ENCODE results near the gene RYR3.
A peak's percentile ranks its signal among the peaks of the same experiment; 100 is the strongest.
"Not testable (repeated sequence)": the region's sequence is repeated elsewhere in the genome, so short reads cannot be mapped to it uniquely, and the experiment has no call there.

Gene RYR3

GRCh38 chr15:33524274-33524673, 213.5 kb downstream of the RYR3 start:
- no peak for DNase-seq

- no peak for DNase-seq
These were observed 215.8 kb downstream of the RYR3 start for GRCh38 chr15:33526532-33526931.

GRCh38 chr15:33533197-33533596, 222.4 kb downstream of the RYR3 start:
- no peak for DNase-seq

GRCh38 chr15:33534642-33535041, 223.9 kb downstream of the RYR3 start:
- DNase-seq = no peak

- DNase-seq = no peak
These were observed 224.4 kb downstream of the RYR3 start for GRCh38 chr15:33535135-33535534.

GRCh38 chr15:33539825-33540573, 229.2 kb downstream of the RYR3 start:
- DNase-seq = no peak

GRCh38 chr15:33543957-33544356, 233.2 kb downstream of the RYR3 start:
- DNase-seq = no peak

- DNase-seq = no peak
These were observed 235.1 kb downstream of the RYR3 start for GRCh38 chr15:33545866-33546265.

GRCh38 chr15:33547876-33548275, 237.1 kb downstream of the RYR3 start:
- peak; percentile 11 to 14 for DNase-seq

GRCh38 chr15:33551860-33552259, 241.1 kb downstream of the RYR3 start:
- no peak for DNase-seq

- no peak for DNase-seq
These were observed 242.4 kb downstream of the RYR3 start for GRCh38 chr15:33553157-33553556.

GRCh38 chr15:33559207-33559890, 248.6 kb downstream of the RYR3 start:
- no peak for DNase-seq

GRCh38 chr15:33561407-33561806, 250.6 kb downstream of the RYR3 start:
- DNase-seq = no peak

- no peak for DNase-seq
These were observed 251.2 kb downstream of the RYR3 start for GRCh38 chr15:33561967-33562366.

- no peak for DNase-seq
These were observed 254.3 kb downstream of the RYR3 start for GRCh38 chr15:33565094-33565493.

GRCh38 chr15:33567652-33568051, 256.9 kb downstream of the RYR3 start:
- no peak for DNase-seq

- no peak for DNase-seq
These were observed 258.3 kb downstream of the RYR3 start for GRCh38 chr15:33569036-33569435.

- not testable (repeated sequence) for DNase-seq
These were observed 267.1 kb downstream of the RYR3 start for GRCh38 chr15:33577911-33578310.

GRCh38 chr15:33580526-33580925, 269.8 kb downstream of the RYR3 start:
- DNase-seq = no peak

GRCh38 chr15:33581032-33581431, 270.3 kb downstream of the RYR3 start:
- no peak for DNase-seq

- DNase-seq = no peak
These were observed 274.0 kb downstream of the RYR3 start for GRCh38 chr15:33584797-33585196.

GRCh38 chr15:33586786-33587697, 276.3 kb downstream of the RYR3 start:
- DNase-seq = no peak

- DNase-seq = no peak
These were observed 277.0 kb downstream of the RYR3 start for GRCh38 chr15:33587773-33588172.

Data from Kasumi-1 (cell line).